GM18526 (cell line): ENCODE measurements around the gene TMEM145.

ENCODE experiments used
- POLR2A ChIP-seq: IDR thresholded peaks from 3 replicates; pipeline ENCODE4 v1.6.1; 2011; ENCODE audit not compliant: insufficient read length; ENCODE audit errors: extremely low read depth

TMEM145 gene

GRCh38 chr19:42313096-42313839, at the start of gene TMEM145:
Gene TMEM145 (plus strand): TSS chr19:42313309. CDS start chr19:42313377, 68 bp downstream.
- TF ChIP-seq POLR2A, result no peak

GRCh38 chr19:42267644-42268141, 45.4 kb upstream of the TMEM145 start:
- no peak for TF ChIP-seq POLR2A

GRCh38 chr19:42268142-42268703, 44.9 kb upstream of the TMEM145 start:
- TF ChIP-seq POLR2A, result peak; percentile 30

- TF ChIP-seq POLR2A, result peak; percentile 5
These were observed 44.2 kb upstream of the TMEM145 start, which contains the start of gene CIC for GRCh38 chr19:42268704-42269477. Gene CIC (plus strand): TSS chr19:42269252. CDS start chr19:42271784, 2,532 bp downstream.

GRCh38 chr19:42269478-42270345, 43.4 kb upstream of the TMEM145 start:
- no peak for TF ChIP-seq POLR2A

- TF ChIP-seq POLR2A, result peak; percentile 41
These were observed 42.6 kb upstream of the TMEM145 start for GRCh38 chr19:42270346-42271044.

- TF ChIP-seq POLR2A, result no peak
These were observed 42.1 kb upstream of the TMEM145 start for GRCh38 chr19:42271045-42271419.

GRCh38 chr19:42271861-42272534, 41.1 kb upstream of the TMEM145 start:
- TF ChIP-seq POLR2A, result no peak

- no peak for TF ChIP-seq POLR2A
These were observed 40.6 kb upstream of the TMEM145 start for GRCh38 chr19:42272535-42272897.

- TF ChIP-seq POLR2A, result no peak
These were observed 40.1 kb upstream of the TMEM145 start for GRCh38 chr19:42272989-42273406.

GRCh38 chr19:42273407-42274064, 39.6 kb upstream of the TMEM145 start:
- TF ChIP-seq POLR2A, result no peak

- no peak for TF ChIP-seq POLR2A
These were observed 38.9 kb upstream of the TMEM145 start for GRCh38 chr19:42274065-42274682.

- TF ChIP-seq POLR2A, result no peak
These were observed 38.0 kb upstream of the TMEM145 start for GRCh38 chr19:42275103-42275502.
